Measurements from ENCODE around the gene DTHD1. TPM values are rescaled to one million over a fixed set of nuclear protein-coding genes. Genes with fewer than 3 reads are reported as not detected.

DTHD1 gene
- total and polyA plus RNA-seq, 2 donors (not counting 3 experiments of a cell fraction or from before 2014, with no cell fraction given): not detected

DNA sequence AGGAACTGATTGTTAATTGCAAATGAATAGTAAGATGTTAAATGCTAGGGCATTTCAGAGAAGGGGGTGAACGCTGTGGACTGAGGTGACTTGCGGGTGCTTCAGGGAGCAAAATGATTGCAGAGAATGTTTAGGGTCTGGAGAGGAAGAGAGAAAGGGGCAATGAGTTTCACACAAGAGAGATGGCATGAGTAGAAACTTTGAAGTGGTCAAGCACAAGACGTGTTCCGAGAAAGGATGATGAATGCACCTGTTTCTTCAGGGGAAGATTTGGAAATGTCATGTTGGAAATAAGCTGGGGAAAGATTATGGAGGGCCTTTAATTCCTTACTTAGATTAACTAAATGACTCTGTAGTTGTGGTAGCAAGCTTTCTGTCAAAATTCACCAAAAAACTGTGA lies 43.4 kb downstream of the DTHD1 start:
- DNase-seq (ENCODE audit: low read depth, low spot score): no peak
- TF ChIP-seq EZH2 (IDR thresholded peaks at IDR 0.05; ENCODE audit: borderline replicate concordance, low read depth, low read length, severe bottlenecking) (no peak), POLR2A (IDR thresholded peaks at IDR 0.05; ENCODE audit: low read depth, low read length) (no peak), GATA2 (IDR thresholded peaks at IDR 0.05; ENCODE audit: insufficient read depth, insufficient read length, low read depth, low read length) (no peak), FOS (IDR thresholded peaks at IDR 0.05; ENCODE audit: borderline replicate concordance, insufficient read depth, low read length) (no peak), POLR2AphosphoS5 (IDR thresholded peaks at IDR 0.05; ENCODE audit: insufficient read depth, low read depth, low read length) (no peak), JUN (IDR thresholded peaks at IDR 0.05; ENCODE audit: borderline replicate concordance, insufficient read depth, insufficient read length, low read depth) (no peak), MYC (IDR thresholded peaks at IDR 0.05; ENCODE audit: low read depth, low read length) (no peak)
- TF ChIP-seq, protein P1, sequence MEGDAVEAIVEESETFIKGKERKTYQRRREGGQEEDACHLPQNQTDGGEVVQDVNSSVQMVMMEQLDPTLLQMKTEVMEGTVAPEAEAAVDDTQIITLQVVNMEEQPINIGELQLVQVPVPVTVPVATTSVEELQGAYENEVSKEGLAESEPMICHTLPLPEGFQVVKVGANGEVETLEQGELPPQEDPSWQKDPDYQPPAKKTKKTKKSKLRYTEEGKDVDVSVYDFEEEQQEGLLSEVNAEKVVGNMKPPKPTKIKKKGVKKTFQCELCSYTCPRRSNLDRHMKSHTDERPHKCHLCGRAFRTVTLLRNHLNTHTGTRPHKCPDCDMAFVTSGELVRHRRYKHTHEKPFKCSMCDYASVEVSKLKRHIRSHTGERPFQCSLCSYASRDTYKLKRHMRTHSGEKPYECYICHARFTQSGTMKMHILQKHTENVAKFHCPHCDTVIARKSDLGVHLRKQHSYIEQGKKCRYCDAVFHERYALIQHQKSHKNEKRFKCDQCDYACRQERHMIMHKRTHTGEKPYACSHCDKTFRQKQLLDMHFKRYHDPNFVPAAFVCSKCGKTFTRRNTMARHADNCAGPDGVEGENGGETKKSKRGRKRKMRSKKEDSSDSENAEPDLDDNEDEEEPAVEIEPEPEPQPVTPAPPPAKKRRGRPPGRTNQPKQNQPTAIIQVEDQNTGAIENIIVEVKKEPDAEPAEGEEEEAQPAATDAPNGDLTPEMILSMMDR (IDR thresholded peaks at IDR 0.05; ENCODE audit: extremely low read depth in 1 of 2, insufficient read depth in 1 of 2, low read depth in 1 of 2, low read length in 2 of 2): no peak
- TF ChIP-seq, protein P2, sequence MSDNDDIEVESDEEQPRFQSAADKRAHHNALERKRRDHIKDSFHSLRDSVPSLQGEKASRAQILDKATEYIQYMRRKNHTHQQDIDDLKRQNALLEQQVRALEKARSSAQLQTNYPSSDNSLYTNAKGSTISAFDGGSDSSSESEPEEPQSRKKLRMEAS (IDR thresholded peaks at IDR 0.05; ENCODE audit: insufficient read depth, insufficient read length): no peak
- FAIRE-seq: no peak
- CTCF ChIA-PET: no interaction called here
- Histone ChIP-seq H2AFZ (ENCODE audit: low read depth, low read length) (no peak overlapping the region), H3K9ac (replicated peaks; ENCODE audit: extremely low read depth, insufficient read depth, low read length) (no peak overlapping the region), H3K4me3 (replicated peaks in 1 of 3; ENCODE audit: insufficient read depth in 1 of 3, low read depth in 1 of 3, low read length in 3 of 3) (no peak overlapping the region), H3K9me1 (replicated peaks; ENCODE audit: control insufficient read depth, extremely low read depth, insufficient read depth, low read length) (no peaks in the 10 kb centered on the region), H3K36me3 (ENCODE audit: control insufficient read depth in 2 of 2, extremely low read depth in 1 of 2, insufficient read depth in 2 of 2, low read length in 2 of 2) (no peaks in the 10 kb centered on the region), H3K9me3 (replicated peaks; ENCODE audit: control insufficient read depth, insufficient read depth, low read length) (no peaks in the 10 kb centered on the region), H3K79me2 (ENCODE audit: control insufficient read depth, insufficient read depth, low read length) (no peaks in the 10 kb centered on the region), H3K4me1 (ENCODE audit: control insufficient read depth, extremely low read depth, insufficient read depth, low read length) (no peaks in the 10 kb centered on the region), H3K4me2 (ENCODE audit: insufficient read depth, low read length) (no peak overlapping the region), H4K20me1 (replicated peaks; ENCODE audit: control insufficient read depth, extremely low read depth, insufficient read depth, low read length) (no peaks in the 10 kb centered on the region), H3K27ac (ENCODE audit: insufficient read depth, low read depth, low read length) (no peak overlapping the region), H3K27me3 (ENCODE audit: control insufficient read depth in 2 of 2, insufficient read depth in 2 of 2, low read length in 2 of 2) (no peaks in the 10 kb centered on the region)
- intact Hi-C loops (cut with micrococcal nuclease): no loop called here
- BruUV-seq (replicated peaks): no TSS peak
- POLR2A ChIA-PET: no interaction called here
- dilution Hi-C loops (cut with MboI; ENCODE audit: extremely low pct_ligation_motif_present, low sequenced_read_pairs): no loop called here
